KMS-11 (cell line): ENCODE data around the gene MYO18B.

Experiments used
- H2AFZ ChIP-seq: fragments of 200-600 bp; sonication (generic); 2 replicates; pipeline ENCODE4 v1.6.1; 2016; ENCODE audit warnings: antibody characterized with exemption, mixed run types, low read depth
- H3K27ac ChIP-seq: fragments of 200-600 bp; sonication (generic); 2 replicates; pipeline ENCODE4 v1.6.1; 2016; ENCODE audit warnings: mild to moderate bottlenecking, mixed run types
- H3K27me3 ChIP-seq: fragments of 200-600 bp; sonication (generic); 2 replicates; pipeline ENCODE4 v1.6.1; 2017; ENCODE audit warnings: mild to moderate bottlenecking, low read depth, mixed run types, moderate library complexity; ENCODE audit not compliant: insufficient read depth
- H3K36me3 ChIP-seq: fragments of 200-600 bp; sonication (generic); 2 replicates; pipeline ENCODE4 v1.6.1; 2017; ENCODE audit warnings: mild to moderate bottlenecking, mixed run types; ENCODE audit not compliant: insufficient read depth
- H3K4me1 ChIP-seq: fragments of 200-600 bp; sonication (generic); 2 replicates; pipeline ENCODE4 v1.6.1; 2016; ENCODE audit warnings: mild to moderate bottlenecking, low read depth, mixed run types; ENCODE audit not compliant: poor library complexity, severe bottlenecking
- H3K4me2 ChIP-seq: fragments of 200-600 bp; sonication (generic); 2 replicates; pipeline ENCODE4 v1.7.0; 2016; ENCODE audit warnings: mild to moderate bottlenecking, mixed run types
- H3K4me3 ChIP-seq: fragments of 200-600 bp; sonication (generic); IDR thresholded peaks from 2 replicates; pipeline ENCODE4 v1.6.1; 2017; ENCODE audit warnings: low read depth, low read length, mixed read lengths; ENCODE audit not compliant: insufficient read depth
- H3K79me2 ChIP-seq: fragments of 200-600 bp; sonication (generic); 2 replicates; pipeline ENCODE4 v1.6.1; 2016; ENCODE audit warnings: low read depth, mixed run types; ENCODE audit not compliant: insufficient read depth
- H3K9ac ChIP-seq: fragments of 200-600 bp; sonication (generic); 2 replicates; pipeline ENCODE4 v1.6.1; 2016; ENCODE audit warnings: mild to moderate bottlenecking, mixed run types
- H4K20me1 ChIP-seq: fragments of 200-600 bp; sonication (generic); 2 replicates; pipeline ENCODE4 v1.6.1; 2016; ENCODE audit warnings: mild to moderate bottlenecking, mixed run types; ENCODE audit not compliant: insufficient read depth
- TF ChIP-seq, protein P1 (sequence below): fragments of 200-600 bp; sonication (generic); conservative IDR thresholded peaks from 2 replicates; pipeline ENCODE4 v1.6.1; 2017; ENCODE audit warnings: low read depth, mild to moderate bottlenecking, antibody characterized with exemption, low read length, moderate library complexity, mixed read lengths

Gene MYO18B

DNA sequence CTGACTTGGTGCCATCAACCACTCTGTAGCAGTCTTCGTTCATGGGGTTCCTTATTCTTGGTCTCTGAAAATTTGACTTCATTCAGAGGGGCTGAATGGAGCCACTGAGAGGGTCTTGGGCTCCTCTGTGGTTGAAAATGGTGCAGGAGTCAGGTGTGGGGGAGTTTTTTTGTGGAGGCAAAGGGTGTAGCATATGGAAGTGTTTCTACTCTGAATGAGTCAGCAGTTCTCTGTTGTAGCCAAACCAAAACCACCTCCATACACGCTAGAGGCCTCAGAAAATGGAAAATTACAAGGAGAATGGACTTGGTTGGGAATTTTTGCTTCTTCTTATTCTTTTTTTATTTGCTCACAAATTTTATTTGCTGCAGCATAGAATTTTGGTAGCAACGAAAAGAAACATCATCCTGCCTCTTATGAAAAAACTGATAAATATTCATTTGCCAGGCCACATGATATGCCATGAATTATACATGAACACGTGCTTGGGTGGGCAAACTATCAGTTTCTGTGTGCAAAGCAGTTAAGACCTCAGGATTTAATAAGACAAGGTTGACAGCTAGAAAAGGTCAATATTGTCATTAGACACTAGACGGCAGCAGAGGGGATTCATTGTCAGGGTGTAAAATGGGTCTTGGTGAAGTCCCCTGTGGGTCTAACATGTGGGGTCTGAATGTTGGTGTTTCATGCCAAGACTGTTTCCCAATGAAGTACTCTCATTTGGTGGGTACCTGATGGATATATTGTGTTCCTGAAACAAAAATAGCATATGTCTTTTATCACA lies 111.7 kb downstream of the MYO18B start:
- Histone ChIP-seq H3K27ac (no peak overlapping the region), H3K27me3 (no peaks in the 10 kb centered on the region), H3K4me2 (no peak overlapping the region), H3K36me3 (no peaks in the 10 kb centered on the region), H3K9ac (no peak overlapping the region), H2AFZ (no peak overlapping the region), H3K79me2 (no peaks in the 10 kb centered on the region), H3K4me1 (no peaks in the 10 kb centered on the region), H3K4me3 (no peak overlapping the region), H4K20me1 (no peaks in the 10 kb centered on the region)
- TF ChIP-seq, protein P1, sequence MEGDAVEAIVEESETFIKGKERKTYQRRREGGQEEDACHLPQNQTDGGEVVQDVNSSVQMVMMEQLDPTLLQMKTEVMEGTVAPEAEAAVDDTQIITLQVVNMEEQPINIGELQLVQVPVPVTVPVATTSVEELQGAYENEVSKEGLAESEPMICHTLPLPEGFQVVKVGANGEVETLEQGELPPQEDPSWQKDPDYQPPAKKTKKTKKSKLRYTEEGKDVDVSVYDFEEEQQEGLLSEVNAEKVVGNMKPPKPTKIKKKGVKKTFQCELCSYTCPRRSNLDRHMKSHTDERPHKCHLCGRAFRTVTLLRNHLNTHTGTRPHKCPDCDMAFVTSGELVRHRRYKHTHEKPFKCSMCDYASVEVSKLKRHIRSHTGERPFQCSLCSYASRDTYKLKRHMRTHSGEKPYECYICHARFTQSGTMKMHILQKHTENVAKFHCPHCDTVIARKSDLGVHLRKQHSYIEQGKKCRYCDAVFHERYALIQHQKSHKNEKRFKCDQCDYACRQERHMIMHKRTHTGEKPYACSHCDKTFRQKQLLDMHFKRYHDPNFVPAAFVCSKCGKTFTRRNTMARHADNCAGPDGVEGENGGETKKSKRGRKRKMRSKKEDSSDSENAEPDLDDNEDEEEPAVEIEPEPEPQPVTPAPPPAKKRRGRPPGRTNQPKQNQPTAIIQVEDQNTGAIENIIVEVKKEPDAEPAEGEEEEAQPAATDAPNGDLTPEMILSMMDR = peak; percentile 22; the same call in 1 of the 2 replicates

DNA sequence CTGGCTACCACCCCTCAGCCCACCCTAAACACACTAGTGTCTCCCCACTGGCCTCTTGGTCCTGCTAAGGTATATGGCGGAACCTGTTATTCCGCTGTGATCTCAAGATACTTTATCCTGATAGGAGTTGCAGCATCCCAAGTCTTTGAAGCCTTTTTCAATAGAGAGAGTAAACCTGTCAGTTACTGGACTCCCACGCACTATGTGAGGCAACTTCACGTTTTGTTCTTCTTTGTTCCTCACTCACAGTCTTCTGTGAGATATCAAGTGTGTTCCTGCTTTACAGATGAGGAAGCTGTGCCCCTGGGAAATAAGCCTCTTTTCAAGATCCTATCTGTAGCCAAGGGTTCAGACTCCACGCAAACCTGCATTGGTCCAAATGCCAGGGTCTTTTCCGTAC lies 127.8 kb downstream of the MYO18B start:
- Histone ChIP-seq H3K79me2 (no peaks in the 10 kb centered on the region), H4K20me1 (no peaks in the 10 kb centered on the region), H3K4me1 (no peaks in the 10 kb centered on the region), H3K4me3 (no peak overlapping the region), H2AFZ (no peak overlapping the region), H3K27ac (no peak overlapping the region), H3K9ac (no peak overlapping the region), H3K27me3 (no peaks in the 10 kb centered on the region), H3K4me2 (no peak overlapping the region), H3K36me3 (no peaks in the 10 kb centered on the region)
- TF ChIP-seq, protein P1 = no peak

DNA sequence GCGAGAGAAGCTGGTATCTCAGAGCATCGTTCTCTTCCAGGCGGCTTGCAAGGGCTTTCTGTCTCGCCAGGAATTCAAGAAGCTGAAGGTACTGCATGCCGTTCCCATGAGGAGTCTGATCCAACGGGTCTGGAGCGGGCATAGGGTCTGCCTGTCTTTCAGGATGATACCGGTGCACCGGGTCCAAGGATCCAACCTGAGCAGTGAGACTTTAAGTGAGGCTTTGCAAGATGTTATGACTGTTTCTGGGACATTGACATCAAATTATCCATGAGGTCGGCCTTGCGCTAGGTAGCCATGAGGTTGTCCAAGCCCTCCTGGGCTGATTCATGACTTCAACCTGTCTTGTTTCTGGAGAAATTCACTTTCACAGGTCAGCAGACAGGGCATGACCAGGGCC lies 132.3 kb downstream of the MYO18B start:
- TF ChIP-seq, protein P1 = no peak
- H2AFZ ChIP-seq = no peak overlapping the region
- H3K4me3 ChIP-seq = no peak overlapping the region
- H3K9ac ChIP-seq = no peak overlapping the region
- H3K27me3 ChIP-seq = no peaks in the 10 kb centered on the region
- no peak overlapping the region for H3K27ac ChIP-seq
- H3K79me2 ChIP-seq = no peaks in the 10 kb centered on the region
- H3K4me2 ChIP-seq = no peak overlapping the region
- H3K36me3 ChIP-seq = no peaks in the 10 kb centered on the region
- H4K20me1 ChIP-seq = no peaks in the 10 kb centered on the region
- H3K4me1 ChIP-seq = no peaks in the 10 kb centered on the region

DNA sequence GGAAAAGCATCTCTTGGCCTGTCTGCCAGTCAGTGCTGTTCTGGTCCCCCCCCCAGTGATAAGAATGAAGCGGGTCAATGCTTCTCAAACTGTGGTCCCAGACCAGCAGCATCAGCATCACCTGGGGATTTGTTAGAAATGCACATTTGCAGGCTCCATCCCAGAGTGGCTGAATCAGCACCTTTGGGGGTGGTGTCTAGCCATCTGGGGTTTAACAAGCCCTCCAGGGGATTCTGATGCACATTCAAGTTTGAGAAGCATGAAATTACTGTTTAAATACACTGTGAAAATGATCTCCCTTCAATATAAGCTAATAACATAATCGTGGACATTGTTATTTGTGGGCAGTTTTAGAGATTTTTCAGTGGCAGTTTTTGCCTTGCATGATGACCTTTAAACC lies 133.5 kb downstream of the MYO18B start:
- H3K27ac ChIP-seq = no peak overlapping the region
- H3K4me2 ChIP-seq = no peak overlapping the region
- H3K9ac ChIP-seq = no peak overlapping the region
- H3K27me3 ChIP-seq = no peaks in the 10 kb centered on the region
- no peaks in the 10 kb centered on the region for H3K79me2 ChIP-seq
- H3K4me3 ChIP-seq = no peak overlapping the region
- TF ChIP-seq, protein P1 = no peak
- H3K4me1 ChIP-seq = no peaks in the 10 kb centered on the region
- no peaks in the 10 kb centered on the region for H3K36me3 ChIP-seq
- H4K20me1 ChIP-seq = no peaks in the 10 kb centered on the region
- H2AFZ ChIP-seq = no peak overlapping the region
